DMS114 treated with DMSO at 0.1 percent for 48 hours (cell line): ENCODE results near the gene USP2.
A peak's percentile ranks its signal among the peaks of the same experiment; 100 is the strongest.

Source experiments
- DNase-seq: peaks from one replicate; lab custom pipeline; 2025; ENCODE audit not compliant: unreplicated experiment; lab: John Stamatoyannopoulos, UW

Gene USP2, protein sequence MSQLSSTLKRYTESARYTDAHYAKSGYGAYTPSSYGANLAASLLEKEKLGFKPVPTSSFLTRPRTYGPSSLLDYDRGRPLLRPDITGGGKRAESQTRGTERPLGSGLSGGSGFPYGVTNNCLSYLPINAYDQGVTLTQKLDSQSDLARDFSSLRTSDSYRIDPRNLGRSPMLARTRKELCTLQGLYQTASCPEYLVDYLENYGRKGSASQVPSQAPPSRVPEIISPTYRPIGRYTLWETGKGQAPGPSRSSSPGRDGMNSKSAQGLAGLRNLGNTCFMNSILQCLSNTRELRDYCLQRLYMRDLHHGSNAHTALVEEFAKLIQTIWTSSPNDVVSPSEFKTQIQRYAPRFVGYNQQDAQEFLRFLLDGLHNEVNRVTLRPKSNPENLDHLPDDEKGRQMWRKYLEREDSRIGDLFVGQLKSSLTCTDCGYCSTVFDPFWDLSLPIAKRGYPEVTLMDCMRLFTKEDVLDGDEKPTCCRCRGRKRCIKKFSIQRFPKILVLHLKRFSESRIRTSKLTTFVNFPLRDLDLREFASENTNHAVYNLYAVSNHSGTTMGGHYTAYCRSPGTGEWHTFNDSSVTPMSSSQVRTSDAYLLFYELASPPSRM

DNA sequence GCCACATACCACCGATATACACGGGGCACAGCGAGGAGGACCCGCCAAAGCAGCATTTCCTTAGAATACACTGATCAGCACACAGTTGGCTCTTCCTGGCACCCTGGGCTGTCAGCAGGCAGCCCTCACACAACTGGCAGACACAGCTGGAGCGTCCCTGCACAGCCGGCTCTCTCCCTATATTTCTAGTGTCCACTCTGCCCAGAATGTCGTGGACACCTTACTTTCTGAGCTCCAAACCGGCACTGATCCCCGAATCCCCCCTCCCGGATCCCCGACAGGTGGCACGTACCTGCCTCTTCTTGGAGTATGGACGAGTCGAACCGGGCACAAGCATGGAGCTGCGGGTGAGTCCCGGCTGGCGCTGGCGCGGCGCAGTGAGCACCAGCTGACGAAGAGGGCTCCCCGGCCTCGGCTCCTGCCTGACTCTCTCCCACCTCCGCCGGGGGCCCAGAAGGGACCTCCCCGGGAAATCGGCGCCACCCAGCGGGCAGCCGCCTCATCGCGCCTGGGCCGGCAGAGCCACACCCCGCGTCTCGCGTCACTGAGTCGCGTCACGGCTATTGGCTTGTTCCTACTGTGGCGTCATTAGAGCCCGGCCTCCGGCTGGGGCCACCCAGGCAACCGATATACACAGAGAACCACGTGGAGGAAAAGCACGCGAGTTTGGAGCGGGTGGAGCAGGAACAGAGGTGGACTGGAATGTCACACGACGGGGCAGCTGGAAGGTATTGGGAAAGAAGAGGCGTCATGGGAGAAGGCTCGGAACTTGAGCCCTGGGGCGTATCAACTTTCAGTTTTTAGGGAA lies at the start of gene USP2:
TSS of gene USP2 (minus strand) at position 510 of the 808 bp plus-strand sequence. CDS start 8,210 bp downstream, outside the sequence.
- DNase-seq: peak; percentile 79

DNA sequence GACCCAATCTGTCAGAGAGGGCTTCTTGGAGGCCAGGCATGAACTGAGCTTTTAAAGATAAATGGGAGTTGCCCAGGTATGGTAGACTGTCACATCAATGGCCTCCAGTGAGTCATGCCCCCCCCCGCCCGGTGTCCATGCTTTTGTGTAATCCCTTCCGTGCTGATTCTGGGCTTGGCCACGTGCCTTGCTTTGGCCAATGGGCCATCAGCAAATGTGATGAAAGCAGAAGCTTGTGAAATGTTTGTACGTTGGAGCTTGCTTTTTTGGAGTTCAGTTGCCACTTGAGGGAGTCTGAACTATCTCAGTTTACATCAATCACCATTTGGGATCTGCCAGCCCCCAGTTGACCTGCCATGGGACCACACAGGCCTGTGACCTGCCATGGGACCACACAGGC lies 45.8 kb upstream of the USP2 start:
- DNase-seq: no peak

DNA sequence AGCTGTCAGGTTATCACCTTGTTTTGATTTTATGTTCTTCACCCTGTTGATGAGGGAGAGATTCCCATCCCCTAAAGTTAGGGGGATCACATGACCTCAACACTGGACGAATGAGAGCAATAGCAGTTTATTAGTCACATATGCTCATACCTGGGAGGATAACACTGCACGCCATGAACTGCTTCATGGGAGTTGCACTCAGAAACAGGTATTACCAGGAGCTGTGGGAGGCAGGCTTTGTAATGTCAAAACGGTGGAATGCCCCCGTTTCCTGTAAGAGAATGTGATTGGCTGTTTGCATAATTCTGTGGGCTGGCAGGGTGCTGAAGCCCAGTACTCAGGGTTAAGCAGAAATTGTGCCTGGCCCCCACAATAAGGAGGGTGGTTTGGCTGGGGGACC lies 44.7 kb upstream of the USP2 start:
- no peak for DNase-seq

DNA sequence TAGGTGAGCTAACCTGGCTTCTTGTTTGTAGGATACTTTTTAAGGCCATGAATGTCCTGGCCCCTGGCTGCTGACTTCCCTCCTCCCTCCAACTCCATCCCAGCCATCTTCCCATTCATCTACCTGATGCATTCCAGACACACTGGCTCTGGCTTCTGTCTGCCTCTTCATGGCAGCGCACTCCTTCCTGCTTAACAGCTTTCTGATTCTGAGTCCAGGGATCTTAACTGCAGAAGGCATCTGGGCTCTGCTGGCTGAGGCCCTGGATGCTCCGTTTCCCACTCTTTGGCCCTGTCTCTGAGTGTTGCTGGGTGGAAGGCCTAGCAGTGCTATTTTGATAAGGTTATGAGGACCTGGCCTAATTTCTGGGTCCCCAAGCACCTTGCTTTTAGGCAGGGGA lies 43.3 kb upstream of the USP2 start:
- DNase-seq: no peak

DNA sequence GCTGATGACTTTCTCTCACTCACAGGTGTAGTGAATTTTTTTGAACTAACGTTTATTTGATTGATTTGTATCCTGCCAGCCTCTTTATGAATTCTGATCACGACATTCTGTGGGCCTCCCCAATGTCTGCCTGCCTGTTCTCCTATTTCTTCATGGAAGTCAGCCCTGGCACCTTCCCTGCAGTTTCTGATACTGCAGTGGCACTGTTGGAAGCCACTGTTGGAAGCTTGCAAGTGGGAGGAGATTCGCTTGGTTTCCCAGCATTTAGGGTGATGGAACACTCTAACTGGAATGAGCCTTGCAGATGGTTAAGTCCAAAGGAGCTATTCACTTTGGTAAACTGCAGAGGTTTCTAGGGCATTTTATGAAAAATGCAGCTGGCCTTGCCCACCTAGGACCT lies 42.8 kb upstream of the USP2 start:
- no peak for DNase-seq

DNA sequence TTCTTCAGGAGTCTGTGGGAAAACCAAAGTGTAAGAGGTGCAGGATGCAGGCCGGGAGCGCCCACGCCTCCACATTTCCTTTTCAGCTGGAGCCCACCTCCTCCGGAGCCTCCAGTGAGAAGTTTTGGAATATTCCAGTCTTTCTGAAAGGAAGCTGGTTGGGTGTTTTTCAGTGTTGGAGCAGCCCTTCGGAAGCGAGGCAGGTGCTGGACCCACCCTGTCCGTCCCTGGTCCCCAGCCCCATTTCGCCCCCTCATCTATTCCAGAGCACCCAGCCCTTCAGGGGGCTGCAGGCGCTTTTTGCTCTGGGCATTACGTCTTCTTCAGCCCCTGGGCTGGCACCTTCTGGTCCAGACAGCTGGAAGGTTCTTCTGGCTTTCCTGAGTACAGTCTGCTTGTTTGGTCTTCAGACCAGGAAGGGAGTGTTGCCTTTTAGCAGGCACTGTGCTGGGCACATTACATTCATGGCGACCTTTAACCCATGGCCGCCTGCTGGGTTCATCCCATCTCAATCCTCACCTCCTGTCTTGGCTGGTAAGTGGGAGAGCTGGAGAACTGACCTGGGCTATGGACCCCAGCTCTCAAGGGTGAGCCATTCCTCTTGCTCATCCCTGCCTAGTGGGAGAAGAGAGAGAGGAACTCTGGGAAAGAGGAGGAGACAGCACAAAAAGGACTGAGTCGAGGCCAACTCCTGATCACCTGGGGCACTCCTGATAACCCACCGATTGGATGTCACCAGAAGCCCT lies 42.2 kb upstream of the USP2 start:
- no peak for DNase-seq

DNA sequence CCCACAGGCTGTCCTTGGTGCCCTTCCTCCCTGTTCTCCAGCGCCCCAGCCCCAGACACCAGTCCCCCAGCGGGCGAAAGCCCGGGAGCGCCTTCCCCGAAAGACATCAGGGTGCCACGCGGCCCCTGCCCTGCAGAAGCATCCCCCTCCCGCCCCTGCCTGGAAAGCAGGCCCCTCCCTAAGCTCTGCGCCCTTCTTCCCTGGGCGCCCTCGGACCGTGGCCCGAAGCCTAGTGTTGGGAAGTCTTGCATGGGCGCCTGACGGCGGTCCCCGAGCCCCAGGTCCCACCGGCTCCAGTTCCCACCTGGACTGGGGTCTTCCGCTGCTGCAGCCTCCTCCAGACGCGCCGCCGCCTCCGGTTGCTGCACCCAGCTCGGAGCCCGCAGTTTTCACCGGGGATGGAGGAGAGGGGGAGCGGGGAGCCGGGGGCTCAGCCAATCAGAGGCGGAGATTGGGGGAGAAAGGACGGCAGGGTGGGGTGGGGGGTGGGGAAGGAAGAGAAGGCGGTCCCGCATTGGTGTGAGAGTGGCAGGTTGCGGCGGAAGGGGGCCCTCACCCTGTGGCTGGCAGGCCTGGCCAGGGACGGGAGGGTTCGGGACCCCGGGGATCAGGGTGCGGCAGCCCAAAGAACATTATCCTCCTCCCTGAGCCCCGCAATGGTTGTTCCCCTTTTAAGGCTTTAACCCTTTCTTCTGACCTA lies 41.5 kb upstream of the USP2 start, which contains the start of gene THY1:
TSS of gene THY1 (minus strand) at position 364 of the 700 bp plus-strand sequence. CDS start 2,267 bp downstream, outside the sequence.
- DNase-seq: no peak

DNA sequence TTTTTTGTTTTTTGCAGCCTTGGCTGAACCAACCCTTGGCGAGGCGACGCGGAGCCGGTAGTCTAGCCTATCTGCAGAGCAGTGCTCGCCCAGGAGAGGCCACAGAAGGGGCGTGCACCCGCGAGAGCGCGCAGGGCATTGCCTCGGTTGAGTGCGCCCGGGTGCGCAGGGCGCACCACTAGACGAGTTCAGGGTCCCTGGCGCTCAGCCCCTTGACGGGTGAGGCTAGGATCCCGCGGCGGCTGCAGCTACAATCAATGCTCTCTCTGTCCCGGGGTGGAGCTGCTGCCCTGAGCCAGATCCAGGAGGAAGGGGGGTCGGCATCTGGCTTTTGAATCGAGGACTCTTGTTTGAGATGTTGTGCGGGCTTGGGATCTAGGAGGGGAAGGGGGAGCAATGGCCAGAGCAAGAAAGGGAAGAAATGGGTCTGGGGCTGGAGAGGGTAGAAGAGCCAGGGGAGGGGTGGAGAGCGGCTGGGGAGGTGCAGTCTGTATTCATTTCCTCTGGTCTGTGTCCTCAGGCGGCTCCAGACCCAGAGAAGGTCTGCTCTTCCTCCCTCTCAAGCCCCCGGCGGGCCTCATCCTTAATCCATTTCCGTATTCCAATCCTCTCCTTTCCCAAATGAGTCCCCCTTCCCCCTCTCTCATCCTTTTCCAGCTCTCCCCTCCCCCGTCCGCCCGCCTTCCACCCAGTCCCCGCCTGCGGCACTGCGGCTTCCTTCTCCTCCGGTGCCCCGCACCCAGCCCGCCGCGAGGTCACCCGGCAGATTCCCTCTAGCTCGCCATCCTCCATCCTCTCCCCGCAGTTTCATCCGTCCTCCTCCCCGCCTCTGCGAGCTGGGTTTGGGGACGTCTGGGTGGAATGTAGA lies 40.7 kb upstream of the USP2 start:
- no peak for DNase-seq

DNA sequence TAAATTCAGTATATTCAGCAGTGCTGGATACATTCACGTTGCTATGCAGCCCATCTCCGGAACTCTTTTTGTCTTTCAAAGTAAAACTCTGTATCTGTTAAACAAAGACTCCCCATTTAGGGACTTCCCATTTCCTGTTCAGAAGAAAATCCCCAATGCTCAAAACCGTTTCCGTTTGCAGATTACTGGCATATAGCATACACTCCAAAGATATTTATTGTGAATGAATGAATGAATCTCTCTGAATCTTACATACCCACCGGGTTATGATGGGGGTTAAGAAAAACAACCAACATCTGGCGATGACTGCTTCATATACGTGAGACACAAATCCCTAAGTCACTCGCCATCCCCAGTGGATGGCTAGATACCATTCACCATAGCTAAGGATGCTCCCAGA lies 39.9 kb upstream of the USP2 start:
- DNase-seq: no peak

DNA sequence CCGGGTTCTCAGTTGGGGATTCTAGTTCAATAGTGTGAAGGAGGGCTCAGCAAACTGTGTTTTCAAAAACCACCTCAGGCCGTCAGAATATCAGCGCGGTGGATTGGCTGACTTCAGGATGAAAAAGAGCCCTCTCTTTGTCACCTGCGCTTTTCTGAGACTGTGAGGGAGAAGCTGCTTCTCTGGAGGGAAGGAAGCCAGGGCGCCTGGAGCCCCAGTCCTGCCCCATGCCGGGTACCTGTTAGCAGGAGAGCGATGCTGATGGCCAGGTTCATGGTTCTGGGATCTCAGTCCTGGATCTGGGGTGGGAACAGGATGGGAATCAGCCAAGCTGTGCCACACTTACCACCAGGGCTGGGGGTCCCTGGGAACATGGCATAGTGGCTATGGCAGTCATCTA lies 39.1 kb upstream of the USP2 start:
- DNase-seq: no peak

DNA sequence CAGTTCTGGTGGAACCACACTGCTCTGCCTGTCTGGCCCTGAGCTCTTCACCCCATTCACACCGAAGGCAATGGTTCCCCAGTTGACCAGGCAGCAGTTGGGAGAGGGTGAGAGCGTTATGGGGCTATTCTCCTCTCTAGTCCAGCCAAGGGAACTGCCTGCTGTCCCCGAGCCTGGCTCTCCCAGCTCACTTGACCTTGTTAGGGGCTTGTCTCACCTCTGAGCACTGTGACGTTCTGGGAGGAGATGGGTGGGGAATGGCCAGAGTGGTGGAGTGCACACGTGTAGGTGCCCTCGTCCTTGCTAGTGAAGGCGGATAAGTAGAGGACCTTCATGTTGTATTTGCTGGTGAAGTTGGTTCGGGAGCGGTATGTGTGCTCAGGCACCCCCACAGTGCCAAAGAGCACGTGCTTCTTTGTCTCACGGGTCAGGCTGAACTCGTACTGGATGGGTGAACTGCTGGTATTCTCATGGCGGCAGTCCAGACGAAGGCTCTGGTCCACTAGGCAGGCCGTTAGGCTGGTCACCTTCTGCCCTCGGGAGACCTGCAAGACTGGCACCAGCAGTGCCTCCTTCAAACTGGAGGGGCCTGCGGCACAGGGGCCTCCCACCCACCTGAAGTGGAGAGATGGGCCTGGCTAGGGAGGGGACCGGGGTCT lies 38.5 kb upstream of the USP2 start:
- no peak for DNase-seq

DNA sequence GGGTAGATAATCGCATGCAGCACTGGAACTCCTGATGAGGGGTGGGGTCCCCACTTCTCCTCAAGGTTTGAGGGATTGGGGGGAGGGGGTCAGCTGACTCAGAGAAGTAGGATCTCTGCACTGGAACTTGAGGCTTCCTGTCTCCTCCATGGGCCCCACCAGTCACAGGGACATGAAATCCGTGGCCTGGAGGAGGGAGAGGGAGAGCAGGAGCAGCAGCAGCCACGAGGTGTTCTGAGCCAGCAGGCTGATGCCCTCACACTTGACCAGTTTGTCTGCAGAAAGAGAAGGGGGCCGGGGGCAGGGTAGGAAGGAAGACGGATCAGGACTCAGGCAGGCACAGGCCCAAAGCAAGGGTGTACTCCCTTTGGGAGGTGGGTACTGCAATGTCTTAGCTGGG lies 37.8 kb upstream of the USP2 start:
- no peak for DNase-seq

DNA sequence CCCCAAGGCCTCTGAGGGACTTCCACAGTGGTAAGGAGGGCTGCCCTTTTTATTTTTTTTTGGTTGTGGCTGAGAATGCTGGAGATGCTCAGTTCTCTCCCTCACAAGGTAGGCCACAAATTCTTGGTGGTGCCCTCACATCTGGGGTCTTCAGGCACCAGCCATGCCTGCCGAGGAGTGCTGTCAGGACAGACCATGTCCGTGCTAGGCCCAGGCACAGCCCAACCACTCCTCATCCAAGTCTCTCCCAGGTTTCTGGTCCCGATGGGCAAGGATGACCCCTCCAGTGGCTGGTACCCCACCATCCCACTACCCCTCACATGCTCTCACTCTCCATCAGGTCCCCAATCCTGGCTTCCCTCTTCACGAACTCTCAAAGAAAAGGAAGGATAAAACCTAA lies 37.3 kb upstream of the USP2 start:
- DNase-seq: no peak

DNA sequence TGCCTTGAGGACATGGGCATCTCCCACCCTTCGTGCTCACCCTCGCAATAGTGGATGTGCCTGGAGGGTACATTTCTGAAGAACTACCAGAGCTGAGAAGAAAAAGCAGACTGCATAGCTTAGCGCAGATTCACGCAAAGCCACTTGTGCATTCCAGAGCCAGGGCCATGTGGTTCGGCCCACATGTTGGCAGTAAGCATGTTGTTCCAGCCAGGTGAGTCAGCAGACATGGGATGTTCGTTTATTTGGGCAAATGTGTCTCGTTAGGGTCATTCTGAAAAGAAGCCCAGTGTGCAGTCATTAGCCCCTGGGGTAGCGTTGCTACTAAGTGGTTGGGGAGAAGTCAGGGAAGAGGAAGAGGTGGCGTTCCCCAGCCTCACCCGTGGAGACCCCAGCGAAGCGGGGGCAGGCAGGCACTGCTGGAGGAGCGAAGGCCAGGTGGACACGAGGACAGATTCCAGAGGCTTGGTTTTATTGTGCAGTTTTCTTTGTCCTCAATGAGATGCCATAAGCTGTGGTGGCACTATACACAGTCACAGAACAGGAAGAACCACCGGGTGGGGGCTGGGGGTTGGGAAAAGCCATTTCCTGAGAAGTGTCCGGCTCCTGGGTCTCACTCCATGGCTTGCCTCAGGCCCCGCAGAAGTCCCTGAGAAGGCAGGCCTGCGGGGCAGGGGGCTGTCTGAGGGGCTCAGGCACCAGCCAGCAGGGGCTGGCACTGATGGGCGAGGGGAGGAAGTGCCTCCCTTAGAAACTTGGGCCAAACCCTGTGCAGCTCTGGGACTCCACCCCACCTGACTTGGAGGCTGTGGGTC lies 36.4 kb upstream of the USP2 start:
- DNase-seq: no peak

DNA sequence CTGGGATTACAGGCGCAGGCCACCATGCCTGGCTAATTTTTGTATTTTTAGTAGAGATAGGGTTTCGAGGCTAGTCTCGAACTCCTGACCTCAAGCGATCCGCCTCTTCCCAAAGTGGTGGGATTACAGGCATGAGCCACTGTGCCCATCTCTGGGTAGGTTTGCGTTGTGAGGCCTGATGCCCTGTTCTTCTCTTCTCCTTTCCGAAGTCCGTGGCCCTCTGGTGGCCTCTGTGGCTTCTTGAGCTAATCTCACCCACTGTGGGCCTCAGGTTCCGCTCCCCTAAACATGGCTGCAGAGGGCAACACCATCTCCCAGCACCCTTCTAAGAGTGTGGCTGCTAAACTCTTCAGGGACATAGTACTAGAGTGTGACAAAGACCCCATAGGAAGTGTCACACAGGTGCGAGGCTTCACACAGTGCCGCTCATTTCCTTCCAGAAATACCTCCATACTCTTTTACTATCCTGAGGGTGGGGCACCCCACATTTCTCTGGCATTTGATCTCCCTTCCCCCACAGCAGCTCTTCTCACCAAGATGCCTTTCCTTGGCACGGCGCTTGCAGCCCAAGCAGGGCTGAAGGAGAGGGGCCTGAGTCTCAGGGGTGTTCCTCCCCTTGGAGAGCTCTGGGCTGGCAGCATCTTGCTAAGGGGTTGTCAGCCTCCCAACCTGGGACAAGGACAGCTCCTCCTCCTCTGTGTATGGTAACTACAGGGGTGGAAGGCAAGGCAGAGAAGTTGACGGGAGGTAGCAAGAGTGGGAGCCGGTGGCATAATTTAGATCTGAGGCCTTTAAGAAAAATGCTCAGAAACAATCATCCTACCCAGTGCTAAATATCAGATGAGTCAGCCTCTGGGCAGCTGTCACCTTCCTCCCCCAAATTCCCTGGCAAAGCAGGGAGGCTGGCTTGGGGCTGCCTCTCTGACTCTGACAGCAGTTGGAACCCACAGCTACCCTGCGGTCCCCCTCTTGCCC lies 35.4 kb upstream of the USP2 start:
- DNase-seq: no peak

DNA sequence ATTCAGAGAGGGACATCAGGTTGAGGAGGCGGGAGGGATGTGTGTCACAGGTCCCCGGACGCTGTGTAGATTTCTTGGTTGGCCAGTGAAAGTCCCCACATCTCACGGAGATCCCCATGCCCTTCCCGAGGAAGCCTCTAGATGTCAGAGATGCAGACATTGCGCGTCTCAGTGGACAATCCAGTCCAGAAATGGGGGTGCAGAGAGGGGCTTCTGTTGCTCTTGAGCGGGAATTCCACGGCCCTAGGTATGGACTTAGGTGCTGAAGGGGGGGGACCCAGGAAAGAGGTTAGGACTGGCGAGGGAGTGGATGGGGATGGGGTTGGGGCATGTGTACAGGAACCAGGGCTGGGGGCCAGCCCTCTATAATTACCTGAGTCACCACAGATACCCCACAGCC lies 34.5 kb upstream of the USP2 start:
- DNase-seq: no peak

DNA sequence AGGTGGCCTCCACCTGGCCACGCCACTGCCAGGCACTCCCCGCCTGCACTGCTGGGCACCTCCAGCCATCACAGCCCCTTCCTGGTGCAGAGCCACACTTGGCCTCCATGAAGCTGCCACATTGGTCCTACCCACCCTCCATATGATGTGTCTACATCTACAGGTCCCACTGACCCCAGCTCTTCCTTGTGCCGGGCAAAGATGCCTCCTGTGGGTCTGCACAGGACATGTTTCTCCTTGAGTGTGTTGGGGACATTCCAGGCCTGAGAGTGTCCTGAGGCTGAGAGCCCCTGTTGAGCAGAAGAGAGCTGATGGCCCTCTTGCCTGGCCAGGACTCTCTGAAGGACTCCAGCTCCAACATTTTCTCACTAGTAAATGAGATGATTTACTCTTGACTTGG lies 34.0 kb upstream of the USP2 start:
- DNase-seq: no peak
